ENCODE measurements around the gene IGSF21. TPM values are rescaled to one million over a fixed set of nuclear protein-coding genes. Genes with fewer than 3 reads are reported as not detected.
A peak's percentile ranks its signal among the peaks of the same experiment; 100 is the strongest.

IGSF21 gene
- total RNA-seq, 2 donors from 2014 or later = 4.7 to 7.8 TPM

DNA sequence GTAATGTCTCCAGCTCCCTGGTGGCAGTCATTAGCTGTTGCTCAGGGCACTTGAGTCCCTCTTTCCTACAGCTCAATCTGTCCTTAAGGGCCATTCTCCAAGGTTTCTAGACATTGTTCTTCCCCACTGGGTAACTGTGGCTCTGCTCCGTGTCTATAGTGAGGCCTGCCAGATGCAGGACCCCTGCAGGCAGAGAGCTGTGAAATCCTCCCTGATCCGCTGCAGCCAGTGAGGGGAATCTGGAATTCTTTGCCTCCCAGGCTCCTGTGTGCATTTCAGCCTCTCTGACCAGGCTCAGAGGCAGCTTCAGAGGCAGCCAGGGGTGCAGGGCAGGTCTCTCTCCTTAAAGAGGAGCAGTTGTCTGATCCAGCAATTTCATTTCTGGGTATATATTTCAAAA is 14.4 kb upstream of the IGSF21 start:
- DNase-seq (ENCODE audit: low spot score) = no peak
- intact Hi-C loops (cut with DNase I) = loop anchor here in 1 of 2 donors (10.0 kb wide), 1 partner anchor 168 kb away; no protein-coding TSS in a partner anchor

DNA sequence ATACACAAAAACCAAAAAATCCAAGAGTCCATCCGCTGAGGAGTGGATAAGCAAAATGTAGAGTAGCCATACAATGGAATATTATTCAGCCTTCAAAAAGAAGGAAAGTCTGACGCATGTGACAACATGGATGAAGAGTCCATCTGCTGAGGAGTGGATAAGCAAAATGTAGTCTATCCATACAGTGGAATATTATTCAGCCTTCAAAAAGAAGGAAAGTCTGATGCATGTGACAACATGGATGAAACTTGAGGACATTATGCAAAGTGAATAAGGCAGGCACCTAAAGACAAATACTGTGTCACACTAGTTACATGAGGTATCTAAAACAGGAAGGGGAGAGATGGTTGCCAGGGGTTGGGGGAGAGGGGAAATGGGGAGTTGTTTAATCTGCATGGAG is 14.0 kb upstream of the IGSF21 start:
- intact Hi-C loops (cut with DNase I) = loop anchor here in 1 of 2 donors (10.0 kb wide), 1 partner anchor 169 kb away; no protein-coding TSS in a partner anchor
- DNase-seq (ENCODE audit: low spot score) = no peak

DNA sequence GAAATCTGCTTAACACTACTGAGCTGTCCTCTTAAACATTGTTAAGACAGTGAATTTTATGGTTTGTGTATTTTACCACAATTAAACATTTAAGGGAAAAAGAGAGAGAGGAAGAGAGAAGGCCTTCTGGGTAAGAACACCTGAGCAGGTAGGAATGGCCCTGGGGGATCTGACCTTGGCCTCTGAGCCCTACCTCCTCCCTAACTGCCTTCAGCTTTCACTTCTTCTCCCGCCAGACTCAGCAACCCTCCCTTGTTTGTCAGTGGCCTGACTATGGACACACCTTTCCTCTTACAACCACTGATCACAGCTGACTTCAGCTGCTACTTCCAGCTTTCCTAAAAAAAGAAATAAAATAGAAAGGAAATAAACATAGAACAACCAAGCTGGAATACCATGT is 13.5 kb upstream of the IGSF21 start:
- intact Hi-C loops (cut with DNase I) = loop anchor here in 1 of 2 donors (10.0 kb wide), 1 partner anchor 169 kb away; no protein-coding TSS in a partner anchor
- DNase-seq (ENCODE audit: low spot score) = no peak

DNA sequence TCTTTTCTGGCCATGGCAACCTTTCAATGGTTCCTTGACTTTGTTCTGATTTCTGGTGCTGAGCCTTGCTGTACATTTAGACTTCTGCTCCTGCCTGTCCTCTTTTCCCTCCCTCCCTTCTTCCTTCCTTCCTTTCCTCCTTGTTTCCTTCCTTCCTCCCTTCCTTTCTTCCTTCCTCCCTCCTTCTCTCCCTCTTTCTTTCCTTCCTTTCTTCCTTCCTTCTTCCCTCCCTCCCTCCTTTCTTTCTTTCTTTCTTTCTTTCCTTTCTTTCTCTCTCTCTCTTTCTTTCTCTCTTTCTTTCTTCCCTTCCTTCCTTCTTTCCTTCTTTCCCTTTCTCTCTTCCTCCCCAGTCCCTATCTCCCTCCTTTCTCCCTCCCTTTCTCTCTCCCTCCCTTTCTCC is 10.4 kb upstream of the IGSF21 start:
- no peak for DNase-seq (ENCODE audit: low spot score)
- intact Hi-C loops (cut with DNase I) = loop anchor here (1.0 to 10.0 kb wide), 2 partner anchors 27 to 172 kb away; no protein-coding TSS in a partner anchor

DNA sequence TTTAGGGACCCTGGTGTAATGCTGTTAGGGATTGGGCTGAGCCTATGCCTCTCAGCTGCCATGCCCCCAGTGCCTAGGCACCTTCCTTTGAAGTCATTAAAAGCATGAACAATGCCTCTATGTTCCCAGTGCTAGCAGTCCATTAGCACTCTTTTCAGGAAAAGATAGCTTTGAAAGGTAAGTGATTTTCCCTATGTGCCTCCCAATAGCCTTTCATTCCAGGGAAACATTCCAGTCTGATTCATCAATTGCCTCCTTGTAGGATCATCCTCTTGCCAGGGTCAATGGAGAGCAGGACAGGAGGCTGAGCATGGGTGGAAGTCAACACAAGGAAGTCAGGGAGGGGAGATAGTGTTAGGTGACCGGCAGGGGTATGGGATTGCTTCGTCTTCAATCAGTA is 8.6 kb upstream of the IGSF21 start:
- DNase-seq (ENCODE audit: low spot score) = no peak
- intact Hi-C loops (cut with DNase I) = loop anchor here in 1 of 2 donors (10.0 kb wide), 1 partner anchor 174 kb away; no protein-coding TSS in a partner anchor

DNA sequence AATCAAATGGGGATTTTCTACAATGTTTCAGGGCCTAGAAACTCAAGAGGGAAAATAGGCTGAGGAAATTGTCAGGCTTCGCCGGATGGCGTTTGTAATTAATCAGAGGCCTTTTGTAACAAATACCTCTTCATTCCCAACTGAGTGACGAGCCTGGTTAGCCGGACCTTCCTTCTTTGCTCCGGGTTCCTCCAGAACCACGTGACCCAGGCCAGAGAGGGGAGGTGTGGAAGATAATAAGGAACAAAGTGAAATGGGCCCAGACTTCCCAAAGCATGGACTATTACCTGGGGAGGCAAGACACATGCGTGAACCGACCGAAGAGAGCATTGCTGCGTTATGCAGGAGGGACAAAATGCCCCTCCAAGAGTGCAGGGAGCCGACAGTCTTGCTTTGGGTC is 7.5 kb upstream of the IGSF21 start:
- DNase-seq (ENCODE audit: low spot score) = no peak
- intact Hi-C loops (cut with DNase I) = loop anchor here in 1 of 2 donors (10.0 kb wide), 1 partner anchor 605 kb away; no protein-coding TSS in a partner anchor

DNA sequence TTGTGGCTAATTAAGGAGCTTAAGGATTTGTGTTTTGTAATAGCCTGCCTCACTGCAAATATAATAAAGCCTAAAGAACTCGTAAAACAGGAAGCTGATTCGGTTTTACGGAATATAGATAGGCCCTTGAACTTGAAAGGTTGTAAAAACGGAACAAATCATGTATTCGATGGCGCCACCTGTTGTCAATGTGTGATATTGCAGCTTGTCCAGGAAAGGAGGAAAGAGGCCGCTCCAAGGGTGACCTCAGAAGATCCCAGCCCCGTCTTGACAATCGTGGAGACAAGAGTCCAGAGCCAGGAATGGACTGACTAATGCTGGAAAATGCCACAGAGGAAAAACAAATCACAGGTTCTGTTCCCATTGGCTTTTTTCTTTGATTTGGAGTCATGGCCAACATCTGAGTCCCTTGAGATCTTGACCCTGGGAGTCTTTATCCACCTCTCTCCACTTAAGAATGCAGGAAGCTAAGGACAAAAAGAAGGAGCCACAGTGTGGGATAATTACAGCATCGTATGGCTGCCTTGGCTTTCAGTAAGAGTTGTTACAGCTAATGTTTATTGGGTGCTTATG is 7.0 kb upstream of the IGSF21 start:
- intact Hi-C loops (cut with DNase I) = loop anchor here in 1 of 2 donors (10.0 kb wide), 1 partner anchor 606 kb away; no protein-coding TSS in a partner anchor
- DNase-seq (ENCODE audit: low spot score) = peak; percentile 89

DNA sequence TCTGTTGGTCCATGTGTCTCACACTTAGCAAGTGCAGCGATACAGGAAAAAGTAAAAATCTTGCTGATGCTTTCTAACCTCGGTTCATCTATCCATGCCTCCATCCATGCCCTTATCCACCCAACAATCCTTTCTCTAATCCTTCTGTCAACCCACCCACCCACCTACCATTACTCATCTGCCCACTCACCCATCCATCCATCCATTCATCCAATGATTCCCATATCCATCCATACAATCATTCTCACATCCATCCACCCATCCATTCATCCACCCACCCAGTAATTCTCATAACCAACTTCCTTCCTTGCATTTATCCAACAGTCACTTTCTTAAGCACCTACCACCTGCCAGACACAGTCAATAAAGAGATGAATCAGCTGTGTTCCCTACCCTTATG is 6.1 kb upstream of the IGSF21 start:
- intact Hi-C loops (cut with DNase I) = loop anchor here in 1 of 2 donors (10.0 kb wide), 1 partner anchor 607 kb away; no protein-coding TSS in a partner anchor
- DNase-seq (ENCODE audit: low spot score) = no peak

DNA sequence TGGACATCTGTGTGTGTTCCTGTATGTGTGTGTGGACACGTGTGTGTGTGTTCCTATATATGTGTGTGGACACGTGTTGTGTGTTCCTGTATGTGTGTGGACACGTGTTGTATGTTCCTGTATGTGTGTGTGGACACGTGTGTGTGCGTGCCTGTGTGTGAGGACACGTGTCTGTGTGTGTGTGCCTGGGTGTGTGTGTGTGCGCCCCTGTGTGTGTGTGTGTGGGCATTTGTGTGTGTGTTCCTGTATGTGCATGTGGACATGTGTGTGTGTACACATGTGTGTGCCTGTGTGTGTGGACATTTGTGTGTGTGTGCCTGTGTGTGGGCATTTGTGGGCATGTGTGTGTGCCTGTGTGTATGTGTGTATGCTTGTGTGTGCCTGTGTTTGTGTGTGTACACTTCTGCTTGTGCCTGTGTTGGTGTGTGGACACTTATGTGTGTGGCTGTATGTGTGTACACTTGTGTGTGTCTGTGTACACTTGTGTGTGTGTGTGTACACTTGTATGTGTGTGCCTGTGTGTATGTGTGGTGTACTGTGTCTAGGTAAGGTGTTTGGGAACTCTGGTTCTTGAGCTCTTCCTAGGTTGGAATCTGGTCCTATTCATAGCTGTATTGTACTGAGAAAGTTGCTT is 3.7 kb upstream of the IGSF21 start:
- intact Hi-C loops (cut with DNase I) = loop anchor here in 1 of 2 donors (10.0 kb wide), 1 partner anchor 609 kb away; no protein-coding TSS in a partner anchor
- DNase-seq (ENCODE audit: low spot score) = no peak

DNA sequence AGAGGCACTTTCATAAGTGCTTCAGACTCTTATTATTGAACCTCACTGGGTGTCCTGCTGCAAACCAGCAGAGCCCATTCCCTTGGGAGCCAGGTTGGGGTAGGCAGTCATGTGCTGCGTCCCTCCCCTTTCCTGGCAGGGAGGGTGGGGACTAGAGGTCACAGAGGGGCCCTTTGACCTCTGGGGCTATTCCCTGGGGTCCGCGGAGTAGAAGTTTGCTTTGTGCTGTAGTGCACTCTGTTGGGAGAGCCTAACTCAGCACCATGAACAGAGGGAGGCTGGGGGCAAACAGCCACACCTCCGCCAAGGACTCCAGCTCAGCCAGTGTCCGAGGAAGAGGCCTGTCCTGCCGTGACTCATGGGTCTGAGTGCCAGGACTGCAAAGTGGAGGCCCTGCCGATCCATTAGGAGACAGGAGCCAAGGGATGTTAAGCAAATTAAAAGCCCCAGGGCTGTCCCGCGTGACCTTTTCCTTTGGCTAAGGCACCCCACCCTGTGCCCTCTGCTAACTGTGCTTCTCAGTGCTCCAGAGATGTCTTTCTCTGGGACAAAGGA is 3.0 kb upstream of the IGSF21 start:
- intact Hi-C loops (cut with DNase I) = loop anchor here in 1 of 2 donors (10.0 kb wide), 1 partner anchor 610 kb away; no protein-coding TSS in a partner anchor

DNA sequence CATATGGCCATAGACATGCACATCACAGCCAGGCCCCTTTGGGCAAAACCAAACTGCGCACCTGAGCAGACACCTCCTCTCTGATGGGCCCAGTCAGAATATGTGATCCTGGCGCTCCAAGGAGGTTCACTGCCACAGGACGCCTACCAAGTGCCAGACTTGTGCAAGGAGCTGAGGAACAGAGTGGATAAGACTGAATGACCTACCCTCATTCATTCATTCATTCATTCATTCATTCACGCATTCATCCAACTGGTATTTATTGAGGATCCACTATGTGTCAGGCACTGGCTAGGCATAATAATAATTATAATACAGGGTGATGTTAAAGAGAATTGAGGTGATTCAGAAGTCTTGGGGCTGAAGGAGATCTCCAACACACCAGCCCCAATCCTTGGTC is 2.4 kb upstream of the IGSF21 start:
- intact Hi-C loops (cut with DNase I) = loop anchor here in 1 of 2 donors (10.0 kb wide), 1 partner anchor 610 kb away; no protein-coding TSS in a partner anchor
- DNase-seq (ENCODE audit: low spot score) = no peak

More for the DNA sequence above, 3.0 kb upstream of the IGSF21 start:
- no peak for DNase-seq (ENCODE audit: low spot score)

DNA sequence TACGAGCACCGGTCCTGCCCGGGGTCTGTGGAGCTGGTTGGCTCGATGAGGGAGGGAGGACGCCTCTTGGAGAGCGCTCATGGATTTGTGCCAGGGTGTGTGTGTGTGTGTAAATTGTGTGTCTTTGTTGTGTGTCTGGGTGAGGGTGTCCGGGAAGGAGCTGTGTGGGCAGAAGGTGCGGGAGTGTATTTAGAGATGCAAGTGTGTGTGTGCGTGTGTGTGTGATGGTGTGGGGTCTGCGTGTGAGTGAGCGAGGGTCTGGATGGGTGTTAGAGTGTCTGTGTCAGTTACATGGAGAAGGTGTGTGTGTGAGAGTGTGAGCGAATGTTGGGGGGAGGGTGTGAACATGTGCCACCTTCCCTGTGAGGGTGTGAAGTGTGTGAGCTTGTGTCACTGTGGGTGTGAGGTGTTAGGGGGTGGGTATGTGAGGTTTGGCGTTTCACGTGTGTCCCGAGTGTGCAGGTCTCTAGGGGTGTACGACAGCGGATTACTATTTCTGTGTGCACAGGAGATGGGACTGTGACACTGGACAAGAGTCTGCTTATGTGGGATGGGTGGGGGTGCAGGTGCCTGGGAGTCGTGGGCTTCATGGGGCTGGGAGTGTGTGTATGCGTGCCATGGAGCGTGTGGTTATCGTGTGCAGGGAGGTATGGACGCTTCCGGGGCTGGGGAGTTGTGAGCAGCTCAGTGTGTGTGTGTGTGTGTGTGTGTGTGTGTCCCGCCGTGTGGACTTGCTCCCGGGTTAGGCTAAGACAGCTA is 880 bp downstream of the IGSF21 start:
- intact Hi-C loops (cut with DNase I) = loop anchor here in 1 of 2 donors (10.0 kb wide), 1 partner anchor 614 kb away; no protein-coding TSS in a partner anchor
- DNase-seq (ENCODE audit: low spot score) = no peak

DNA sequence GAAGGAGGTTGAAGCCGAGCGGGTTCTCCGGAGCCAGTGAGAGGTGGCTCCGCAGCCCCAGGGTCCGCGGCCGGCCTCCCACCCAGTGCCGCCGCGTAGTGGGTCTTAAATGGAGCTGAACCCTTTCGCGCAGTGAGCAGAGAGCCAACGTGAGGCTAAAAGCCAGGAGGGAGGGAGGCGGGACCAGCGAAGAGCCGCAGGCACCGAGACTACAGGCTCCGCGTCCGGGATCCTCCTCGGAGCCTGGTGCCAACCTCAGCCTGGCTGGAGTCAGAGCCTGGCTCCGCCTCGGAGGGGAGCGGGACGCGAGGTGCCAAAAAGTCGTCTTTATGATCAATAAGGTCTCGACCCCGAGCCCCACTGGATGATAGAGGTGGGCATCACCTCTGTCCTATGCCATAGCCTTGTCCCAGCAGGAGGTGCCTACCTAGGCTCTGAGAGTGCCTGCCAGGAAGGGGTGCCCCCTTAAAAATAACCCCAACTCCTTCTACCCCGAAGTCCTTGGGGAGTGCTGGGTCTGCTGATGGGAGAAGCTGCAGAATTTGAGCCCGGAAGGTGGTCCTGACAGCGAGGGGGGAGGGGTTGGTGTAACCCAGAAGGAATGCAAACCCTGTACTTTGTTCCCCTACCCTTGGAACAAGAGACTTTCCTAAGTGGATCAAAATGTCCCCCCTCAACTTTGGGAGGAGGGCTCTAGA is 1.6 kb downstream of the IGSF21 start:
- intact Hi-C loops (cut with DNase I) = loop anchor here in 1 of 2 donors (10.0 kb wide), 1 partner anchor 614 kb away; no protein-coding TSS in a partner anchor
- no peak for DNase-seq (ENCODE audit: low spot score)

DNA sequence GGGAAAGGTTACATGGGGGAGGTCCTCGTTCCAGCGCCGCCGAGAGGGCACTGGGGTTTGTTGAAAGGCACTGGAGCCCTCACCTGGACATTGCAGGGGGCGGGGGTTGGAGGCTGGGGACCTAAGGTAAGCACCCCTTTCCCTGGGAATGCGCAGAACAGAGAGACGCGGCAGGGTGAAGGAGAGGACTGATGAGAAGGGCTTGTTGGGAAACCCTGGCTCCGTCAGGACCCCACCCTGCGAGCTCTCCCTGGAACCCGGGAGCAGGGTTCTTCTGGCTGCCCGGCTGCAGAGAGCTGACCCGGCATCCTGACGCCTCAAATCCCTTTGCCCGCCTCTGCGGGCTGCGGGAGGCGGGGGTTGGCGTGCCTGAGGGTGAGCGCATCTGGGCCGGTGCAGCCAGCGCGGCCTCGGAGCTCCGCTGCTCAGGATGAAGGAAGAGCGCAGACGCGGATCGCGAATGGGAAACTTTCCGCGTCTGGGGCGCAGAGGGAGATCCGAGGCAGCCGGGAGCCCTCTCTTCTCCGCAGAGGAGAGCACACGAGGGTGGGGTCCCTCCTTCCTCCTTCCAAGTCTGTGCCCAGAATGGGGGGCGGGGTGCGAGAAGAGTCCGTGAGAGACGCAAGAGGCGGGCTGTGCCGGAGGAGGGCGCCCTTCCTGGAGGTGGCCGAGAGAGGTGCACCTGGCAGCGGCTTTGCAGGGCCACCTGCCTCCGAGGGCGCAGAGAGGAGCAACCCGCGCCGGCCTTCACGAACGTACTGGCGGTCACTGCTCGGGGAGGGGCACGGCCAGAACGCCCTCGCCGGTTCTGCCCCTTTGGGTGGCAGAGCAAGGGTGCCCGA is 2.4 kb downstream of the IGSF21 start:
- DNase-seq (ENCODE audit: low spot score) = peak; percentile 86

DNA sequence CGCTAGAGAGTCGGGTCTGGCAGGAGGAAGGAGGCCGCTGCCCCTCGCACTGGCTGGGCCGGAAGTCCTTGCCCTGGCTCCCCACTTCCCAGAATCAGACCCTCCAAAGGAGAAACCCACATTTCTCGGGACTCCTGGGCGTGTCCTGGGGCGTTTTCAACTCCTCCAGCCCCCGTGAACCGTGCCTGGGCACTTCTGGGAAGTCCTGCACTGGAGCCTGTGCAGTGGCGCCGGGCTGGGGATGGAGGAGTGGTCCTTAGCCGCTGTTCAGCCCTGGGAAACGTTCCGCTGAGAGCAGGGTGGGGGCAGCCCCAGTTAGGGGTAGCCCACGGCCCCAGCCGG is 3.0 kb downstream of the IGSF21 start:
- intact Hi-C loops (cut with DNase I) = no loop called here
- no peak for DNase-seq (ENCODE audit: low spot score)

More for the DNA sequence above, 2.4 kb downstream of the IGSF21 start:
- intact Hi-C loops (cut with DNase I) = loop anchor here in 1 of 2 donors (10.0 kb wide), 1 partner anchor 615 kb away; no protein-coding TSS in a partner anchor

DNA sequence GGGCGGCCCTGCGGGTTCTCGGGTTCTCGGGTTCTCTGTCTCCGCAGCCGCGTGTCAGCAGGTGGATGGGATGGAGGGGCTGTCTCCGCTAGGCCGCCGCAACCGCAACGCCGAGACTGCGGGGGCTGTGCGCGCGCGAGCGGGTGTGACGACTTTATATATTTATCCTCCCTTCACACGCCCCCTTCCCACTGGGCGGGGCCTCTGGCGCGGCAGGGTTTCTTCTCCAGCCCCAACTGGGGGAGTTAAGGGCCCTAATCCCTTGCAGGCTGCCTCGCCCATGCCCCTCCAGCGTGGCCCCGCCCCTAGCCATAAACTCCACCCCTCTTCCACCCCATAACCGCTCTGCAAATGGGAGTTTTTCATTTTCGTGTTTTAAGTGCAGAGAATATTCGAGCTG is 3.4 kb downstream of the IGSF21 start:
- intact Hi-C loops (cut with DNase I) = no loop called here
- DNase-seq (ENCODE audit: low spot score) = no peak

DNA sequence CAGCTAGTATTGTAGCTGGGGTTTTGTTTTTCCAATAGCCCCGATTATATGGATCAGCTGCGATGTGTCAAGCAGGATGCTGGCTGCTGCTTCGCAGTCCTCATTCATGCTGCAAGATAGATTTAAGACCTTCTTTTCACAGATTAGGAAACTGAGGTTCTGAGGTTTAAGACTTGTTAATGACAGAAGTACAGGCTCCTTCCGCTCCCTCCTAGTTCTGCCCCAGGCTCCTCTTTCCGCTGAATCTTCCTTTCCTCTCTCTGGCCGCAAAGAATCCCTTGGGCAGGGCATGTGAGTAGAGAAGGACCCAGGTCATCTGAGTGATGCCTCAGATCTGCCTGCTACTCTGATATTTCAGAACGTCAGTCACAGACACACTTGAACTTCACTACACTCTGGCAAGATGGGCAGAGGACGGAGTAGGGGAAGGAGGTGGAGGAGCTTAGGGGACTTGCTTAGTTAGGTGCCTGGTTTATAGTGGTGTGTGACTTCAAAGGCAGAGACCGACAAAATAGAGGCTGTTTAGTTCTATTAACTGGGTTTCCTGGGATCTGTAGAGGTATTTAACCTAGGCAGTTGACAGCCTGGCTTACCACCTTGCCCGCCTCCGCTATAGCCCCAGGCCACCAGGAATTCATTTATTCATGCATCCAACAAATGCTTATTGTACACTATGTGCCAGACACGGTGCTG is 4.2 kb downstream of the IGSF21 start:
- intact Hi-C loops (cut with DNase I) = no loop called here
- no peak for DNase-seq (ENCODE audit: low spot score)

Data from posterior vena cava (tissue), 2 donors.